IPS-20b (cell line): ENCODE results near the gene LMO2.

ENCODE experiments used
- H3K27ac ChIP-seq: one replicate; pipeline ENCODE4 v1.5.1; 2013; ENCODE audit warnings: low read length
- H3K27me3 ChIP-seq: 2 replicates; pipeline ENCODE4 v1.6.1; 2013; ENCODE audit warnings: mild to moderate bottlenecking, low read length, inconsistent platforms; ENCODE audit not compliant: insufficient read depth
- H3K36me3 ChIP-seq: 2 replicates; pipeline ENCODE4 v1.6.1; 2013; ENCODE audit warnings: low read depth, mild to moderate bottlenecking, inconsistent platforms, low read length, moderate library complexity; ENCODE audit not compliant: insufficient read depth
- H3K4me1 ChIP-seq: 2 replicates; pipeline ENCODE4 v1.6.1; 2013; ENCODE audit warnings: mild to moderate bottlenecking, control low read depth, inconsistent platforms, low read length, moderate library complexity; ENCODE audit not compliant: insufficient read depth
- H3K4me3 ChIP-seq: 2 replicates; pipeline ENCODE4 v1.5.1; 2013; ENCODE audit warnings: mild to moderate bottlenecking, low read length, inconsistent platforms
- H3K9ac ChIP-seq: 2 replicates; pipeline ENCODE4 v1.6.1; 2013; ENCODE audit warnings: low read depth, mild to moderate bottlenecking, inconsistent platforms, low read length, moderate library complexity
- H3K9me3 ChIP-seq: 2 replicates; pipeline ENCODE4 v1.6.1; 2013; ENCODE audit warnings: mild to moderate bottlenecking, low read depth, low read length, inconsistent platforms; ENCODE audit not compliant: insufficient read depth

The LMO2 gene

DNA sequence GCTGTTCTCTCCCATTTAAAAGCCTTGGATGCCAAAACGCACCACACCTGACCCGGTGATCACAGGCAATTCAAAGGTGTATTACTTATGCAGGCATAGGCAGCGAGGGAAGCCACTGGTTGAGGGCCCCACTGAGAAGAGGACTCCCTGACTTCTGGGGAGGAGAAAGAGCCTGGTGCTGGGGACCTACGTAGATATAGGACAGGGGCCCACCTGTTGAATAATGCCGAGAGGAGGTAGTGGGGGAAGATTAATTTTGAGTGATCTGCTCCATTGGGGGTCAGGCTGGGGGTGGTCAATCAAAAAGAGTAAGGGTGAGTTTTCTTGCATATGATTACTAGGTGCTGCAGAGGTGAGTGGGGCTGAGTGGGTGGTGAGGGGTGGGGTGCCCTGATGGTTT, 7.8 kb downstream of the LMO2 start:
- no peaks in the 10 kb centered on the region for H3K36me3 ChIP-seq
- H3K9ac ChIP-seq: no peak overlapping the region
- H3K9me3 ChIP-seq: no peaks in the 10 kb centered on the region
- H3K4me3 ChIP-seq: no peak overlapping the region
- no peaks in the 10 kb centered on the region for H3K4me1 ChIP-seq
- H3K27ac ChIP-seq: no peak overlapping the region
- no peaks in the 10 kb centered on the region for H3K27me3 ChIP-seq

DNA sequence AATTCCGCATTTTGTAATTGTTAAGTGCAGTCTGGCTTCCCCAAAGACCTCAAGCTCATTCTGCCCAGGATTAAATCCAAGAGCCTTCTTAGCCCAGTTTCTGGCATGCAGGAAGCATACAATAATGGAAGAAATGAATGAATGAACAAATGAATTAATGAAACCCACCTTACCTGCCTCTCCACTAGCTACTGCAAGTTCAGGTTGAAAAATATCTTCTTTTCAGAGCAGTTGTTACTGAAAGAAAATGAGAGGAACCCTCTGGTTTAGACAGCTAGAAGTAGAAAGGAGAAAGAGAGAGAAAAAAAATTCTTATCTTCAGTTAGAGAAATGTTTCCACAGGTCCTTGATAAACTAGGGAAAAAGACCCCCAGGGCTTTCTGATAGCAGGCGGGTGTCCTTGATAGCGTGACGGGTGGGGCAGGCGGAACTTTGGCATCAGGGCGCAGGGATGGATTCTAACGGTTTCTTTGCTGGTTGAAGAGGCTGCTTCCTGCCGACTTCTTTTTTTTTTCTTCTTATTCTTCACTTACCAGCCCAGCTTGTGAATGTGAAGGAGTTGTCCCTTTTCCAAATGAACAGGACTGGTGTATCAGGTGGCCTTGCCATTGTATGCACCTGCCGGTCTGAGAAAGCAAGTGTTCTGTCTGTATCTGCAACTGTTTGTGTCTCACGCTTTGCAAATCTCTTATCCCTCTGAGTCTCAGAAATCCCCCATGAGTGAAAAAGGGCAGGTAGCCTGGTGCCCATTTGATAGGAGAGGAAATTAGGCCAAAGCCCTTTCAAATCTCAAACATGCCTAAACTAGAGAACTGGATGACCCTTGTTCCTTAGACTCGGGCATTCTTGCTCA, 10.0 kb downstream of the LMO2 start:
- no peak overlapping the region for H3K9ac ChIP-seq
- no peaks in the 10 kb centered on the region for H3K4me1 ChIP-seq
- no peaks in the 10 kb centered on the region for H3K9me3 ChIP-seq
- H3K27me3 ChIP-seq: no peaks in the 10 kb centered on the region; the same call in 1 of the 2 replicates
- no peak overlapping the region for H3K27ac ChIP-seq
- no peak overlapping the region for H3K4me3 ChIP-seq
- H3K36me3 ChIP-seq: no peaks in the 10 kb centered on the region

DNA sequence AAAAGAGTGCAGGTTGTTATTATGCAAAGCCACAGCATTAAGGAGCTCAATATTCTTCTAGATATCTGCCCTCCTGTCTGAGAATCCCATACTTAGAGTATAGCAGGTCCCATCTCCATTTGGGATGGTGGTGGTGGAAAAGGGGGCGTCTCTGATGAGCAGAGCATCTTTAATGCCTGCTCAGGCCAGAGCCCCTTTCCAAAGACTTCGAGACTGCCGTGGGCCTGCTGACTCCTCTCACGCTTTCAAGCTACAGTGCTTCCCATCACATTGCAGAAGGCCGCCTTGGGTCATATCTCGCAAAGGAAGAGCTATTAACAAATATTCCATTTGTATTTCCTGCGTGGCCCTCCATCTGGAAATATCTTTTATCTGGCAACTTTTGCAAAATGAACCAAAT, 10.9 kb downstream of the LMO2 start:
- no peaks in the 10 kb centered on the region for H3K36me3 ChIP-seq
- H3K4me3 ChIP-seq: no peak overlapping the region
- no peaks in the 10 kb centered on the region for H3K4me1 ChIP-seq
- H3K27me3 ChIP-seq: no peaks in the 10 kb centered on the region; the same call in 1 of the 2 replicates
- H3K27ac ChIP-seq: no peak overlapping the region
- H3K9ac ChIP-seq: no peak overlapping the region
- H3K9me3 ChIP-seq: no peaks in the 10 kb centered on the region

- no peaks in the 10 kb centered on the region for H3K9me3 ChIP-seq
- H3K27me3 ChIP-seq: peaks cover 5% of the 10 kb centered on the region; the same call in 1 of the 2 replicates
- H3K4me1 ChIP-seq: no peaks in the 10 kb centered on the region
- H3K27ac ChIP-seq: no peak overlapping the region
- H3K36me3 ChIP-seq: no peaks in the 10 kb centered on the region
- H3K9ac ChIP-seq: no peak overlapping the region
- H3K4me3 ChIP-seq: no peak overlapping the region
Measured at GRCh38 chr11:33879375-33879774, 12.5 kb downstream of the LMO2 start.

DNA sequence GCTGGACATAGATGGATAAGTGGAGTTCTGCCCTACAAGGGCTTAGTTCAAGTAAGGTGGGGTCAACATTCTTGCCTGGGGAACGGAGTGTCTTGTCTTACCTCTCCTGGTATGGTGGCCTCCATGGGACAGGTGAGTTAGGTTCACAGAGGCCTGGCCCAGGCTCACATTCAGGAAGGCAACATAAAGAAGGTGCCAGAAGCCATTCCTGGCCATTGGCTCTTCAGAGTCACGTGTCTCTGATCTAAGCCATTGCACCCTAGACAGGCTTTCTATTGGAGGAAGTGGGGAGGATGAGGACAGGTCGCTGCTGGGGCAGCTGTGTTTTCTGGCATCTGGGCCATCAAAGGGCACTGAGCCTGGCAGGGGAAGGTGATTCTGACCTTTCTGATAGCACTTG, 14.8 kb downstream of the LMO2 start:
- H3K36me3 ChIP-seq: no peaks in the 10 kb centered on the region
- H3K4me3 ChIP-seq: no peak overlapping the region
- no peaks in the 10 kb centered on the region for H3K4me1 ChIP-seq
- no peak overlapping the region for H3K27ac ChIP-seq
- H3K27me3 ChIP-seq: peaks cover 19% of the 10 kb centered on the region
- H3K9me3 ChIP-seq: no peaks in the 10 kb centered on the region
- no peak overlapping the region for H3K9ac ChIP-seq

DNA sequence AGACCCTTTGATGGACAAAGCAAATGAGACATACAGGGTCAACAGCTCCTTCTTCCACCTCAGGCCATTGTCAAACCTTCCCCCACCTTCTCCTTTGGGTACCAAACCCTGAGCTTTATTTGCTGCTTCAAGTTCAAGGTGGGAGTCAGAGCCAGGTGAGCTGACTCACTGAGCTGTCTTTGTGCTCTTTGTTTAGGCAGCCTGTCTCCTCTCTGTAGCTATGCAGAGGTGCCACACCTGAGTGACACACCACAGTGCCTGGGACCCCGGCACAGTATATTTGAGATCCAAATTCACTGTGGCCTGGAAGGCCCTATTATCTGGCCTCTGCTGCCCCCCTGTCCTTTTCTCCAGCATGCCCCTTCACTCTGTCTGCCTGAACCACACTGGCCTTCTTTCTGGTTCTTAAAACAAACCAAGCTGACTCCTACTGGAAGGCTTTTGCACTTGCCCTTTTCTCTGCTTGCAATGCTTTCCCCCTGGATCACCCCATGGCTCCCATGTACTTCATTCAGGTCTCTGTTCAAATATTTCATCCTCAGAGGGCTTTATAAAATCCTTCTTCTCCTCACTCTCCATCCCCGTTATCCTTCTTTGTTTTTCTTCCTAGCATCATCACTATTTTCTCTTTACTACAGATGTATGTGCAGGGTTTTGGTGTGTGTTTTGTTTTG, 16.1 kb downstream of the LMO2 start:
- H3K27me3 ChIP-seq: peaks cover 32% of the 10 kb centered on the region
- peaks cover 3% of the 10 kb centered on the region; the same call in 1 of the 2 replicates for H3K4me1 ChIP-seq

GRCh38 chr11:33874910-33875490, 16.9 kb downstream of the LMO2 start:
- no peak overlapping the region for H3K4me3 ChIP-seq
- H3K36me3 ChIP-seq: no peaks in the 10 kb centered on the region
- peaks cover 6% of the 10 kb centered on the region; the same call in 1 of the 2 replicates for H3K4me1 ChIP-seq
- no peaks in the 10 kb centered on the region for H3K9me3 ChIP-seq
- H3K27me3 ChIP-seq: peaks cover 39% of the 10 kb centered on the region
- H3K9ac ChIP-seq: no peak overlapping the region
- H3K27ac ChIP-seq: no peak overlapping the region

More for the DNA sequence above, 16.1 kb downstream of the LMO2 start:
- Histone ChIP-seq H3K9me3 (no peaks in the 10 kb centered on the region), H3K36me3 (no peaks in the 10 kb centered on the region), H3K9ac (no peak overlapping the region), H3K27ac (no peak overlapping the region), H3K4me3 (no peak overlapping the region)

- Histone ChIP-seq H3K4me3 (no peak overlapping the region), H3K27me3 (peaks cover 42% of the 10 kb centered on the region), H3K27ac (no peak overlapping the region), H3K4me1 (peaks cover 6% of the 10 kb centered on the region; the same call in 1 of the 2 replicates), H3K36me3 (no peaks in the 10 kb centered on the region), H3K9me3 (no peaks in the 10 kb centered on the region), H3K9ac (no peak overlapping the region)
Measured at GRCh38 chr11:33874433-33874832, 17.4 kb downstream of the LMO2 start.

- Histone ChIP-seq H3K36me3 (no peaks in the 10 kb centered on the region), H3K4me3 (peak overlapping the region; percentile 73), H3K9me3 (no peaks in the 10 kb centered on the region), H3K27ac (no peak overlapping the region), H3K4me1 (peaks cover 6% of the 10 kb centered on the region; the same call in 1 of the 2 replicates), H3K9ac (peak overlapping the region; percentile 10; the same call in 1 of the 2 replicates), H3K27me3 (peaks cover 85% of the 10 kb centered on the region)
Measured at GRCh38 chr11:33869481-33870422, 22.1 kb downstream of the LMO2 start.

DNA sequence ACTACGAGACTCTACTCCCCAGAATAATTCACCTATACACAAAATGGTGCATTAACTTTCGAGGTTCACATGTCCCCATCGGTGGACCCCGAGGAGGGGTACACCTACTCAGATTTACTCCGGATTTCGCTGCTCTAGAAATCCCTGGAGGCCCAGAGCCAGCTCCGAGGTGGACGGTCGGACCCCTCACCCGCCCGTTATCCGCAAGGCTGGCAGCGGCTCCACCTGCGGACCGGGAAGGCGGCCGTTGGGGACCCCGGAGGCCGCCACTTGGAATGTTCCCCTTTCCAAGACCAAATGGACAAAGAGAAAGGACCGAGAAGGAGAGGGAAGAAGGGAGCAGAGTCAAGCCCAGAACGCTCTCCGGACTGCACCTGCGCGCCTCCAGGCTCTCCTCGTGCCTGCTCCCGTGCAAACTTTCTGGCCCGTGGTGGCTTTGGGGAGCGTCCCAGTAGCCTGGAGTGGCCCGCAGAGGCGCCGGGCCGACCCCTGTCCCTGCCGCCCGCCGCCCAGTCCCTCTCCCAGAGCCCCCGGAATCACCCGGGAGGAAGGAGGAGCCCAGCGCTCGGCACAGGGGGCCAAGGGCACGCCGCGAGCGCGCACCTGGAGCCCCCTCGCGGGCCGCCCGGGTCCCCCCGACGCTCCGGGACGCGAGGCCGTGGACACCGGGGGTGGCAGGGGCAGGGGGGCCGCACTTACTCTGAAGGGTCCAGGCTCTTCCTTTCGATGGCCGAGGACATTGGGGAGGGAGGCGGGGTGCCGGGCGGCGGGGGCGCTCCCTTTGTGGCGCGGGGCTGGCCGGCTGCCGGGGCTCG, 23.0 kb downstream of the LMO2 start:
- H3K4me3 ChIP-seq: peak overlapping the region; percentile 51
- no peak overlapping the region for H3K27ac ChIP-seq
- H3K27me3 ChIP-seq: peaks cover 84% of the 10 kb centered on the region
- peaks cover 6% of the 10 kb centered on the region; the same call in 1 of the 2 replicates for H3K4me1 ChIP-seq
- H3K36me3 ChIP-seq: no peaks in the 10 kb centered on the region
- H3K9me3 ChIP-seq: no peaks in the 10 kb centered on the region
- no peak overlapping the region for H3K9ac ChIP-seq
